HepG2 (cell line): ENCODE measurements around the gene CD177. TPM values are rescaled to one million over a fixed set of nuclear protein-coding genes. Genes with fewer than 3 reads are reported as not detected.
"Not testable (repeated sequence)": the region's sequence is repeated elsewhere in the genome, so short reads cannot be mapped to it uniquely, and the experiment has no call there.

Experiments
- ATAC-seq: fragments of 200-7000 bp; cut with Tn5 transposase; 3 replicates; pipeline ENCODE4 v1.9.1; 2020; ENCODE audit warnings: mild to moderate bottlenecking, moderate library complexity
- BruUV-seq: library from RNA; stranded (reverse); fragments of 400-500 nt; replicated peaks from 2 replicates; lab custom pipeline; 2021; lab: Mats Ljungman, UMichigan
- CTCF ChIA-PET: fragments of 300-600 bp; formaldehyde crosslinking; extraction: SDS; loops from one replicate; lab custom pipeline; 2021; ENCODE audit warnings: low total read pairs, inconsistent platforms, low intra/inter-chr PET ratio; lab: Yijun Ruan, JAX
- POLR2A ChIA-PET: fragments of 350-600 bp; sonication (Branson Sonifier 250); formaldehyde crosslinking; loops from one replicate; lab custom pipeline; 2020; ENCODE audit warnings: antibody characterized with exemption, inconsistent platforms; lab: Yijun Ruan, JAX
- DNase-seq: peaks from one replicate; pipeline ENCODE4 v3.0.0-alpha.2; 2015; ENCODE audit warnings: low spot score
- FAIRE-seq: peaks from 3 replicates; lab custom pipeline; 2011; peaks lifted over from hg19 to GRCh38; lab: Jason Lieb, UNC
- H2AFZ ChIP-seq: one replicate; pipeline ENCODE4 v1.6.1; 2011; ENCODE audit warnings: low read length, inconsistent platforms
- H3K27ac ChIP-seq: fragments of 300-600 bp; 3 replicates; pipeline ENCODE4 v1.8.0; 2011; ENCODE audit warnings: mixed run types, mild to moderate bottlenecking, mixed read lengths, low read length, inconsistent platforms; ENCODE audit not compliant: insufficient read depth; ENCODE audit errors: extremely low read length
- H3K27me3 ChIP-seq, 2 experiments: fragments of 200-600 bp in 1 of 2; 2 replicates in 1 of 2; 3 replicates in 1 of 2; pipeline versions ENCODE4 v1.6.0 to v1.8.0; 2011; ENCODE audit warnings: low read length in 2 of 2, mild to moderate bottlenecking in 2 of 2, moderate library complexity in 2 of 2, inconsistent platforms in 1 of 2; ENCODE audit not compliant: insufficient read depth in 2 of 2, control insufficient read depth in 1 of 2
- H3K36me3 ChIP-seq, 2 experiments: fragments of 200-600 bp in 1 of 2; replicated peaks in 1 of 2; 2 replicates in 1 of 2; 3 replicates in 1 of 2; pipeline versions ENCODE4 v1.5.1 to v1.8.0; 2011; ENCODE audit warnings: low read length in 2 of 2, inconsistent platforms in 1 of 2; ENCODE audit not compliant: insufficient read depth in 2 of 2, control insufficient read depth in 1 of 2
- H3K4me1 ChIP-seq: 2 replicates; pipeline ENCODE4 v1.5.1; 2012; ENCODE audit warnings: low read length, inconsistent platforms; ENCODE audit not compliant: insufficient read depth
- H3K4me2 ChIP-seq: 2 replicates; pipeline ENCODE4 v1.6.0; 2011; ENCODE audit warnings: low read depth, low read length, inconsistent platforms
- H3K4me3 ChIP-seq, 3 experiments: fragments of 200-600 bp in 1 of 3; sonication (generic), shearing (Covaris generic) in 1 of 3; replicated peaks in 1 of 3; 2 replicates each; pipeline ENCODE4 v1.5.1; 2011 to 2016; ENCODE audit warnings: low read length in 3 of 3, inconsistent platforms in 2 of 3, low read depth in 2 of 3, mild to moderate bottlenecking in 2 of 3, control low read depth in 1 of 3, mixed read lengths in 1 of 3; ENCODE audit not compliant: insufficient read depth in 1 of 3
- H3K79me2 ChIP-seq: one replicate; pipeline ENCODE4 v1.6.1; 2011; ENCODE audit warnings: low read length, inconsistent platforms; ENCODE audit not compliant: insufficient read depth
- H3K9ac ChIP-seq: 2 replicates; pipeline ENCODE4 v1.6.0; 2011; ENCODE audit warnings: mild to moderate bottlenecking, low read depth, low read length, inconsistent platforms; ENCODE audit not compliant: insufficient read depth
- H3K9me3 ChIP-seq: 2 replicates; pipeline ENCODE4 v1.5.1; 2012; ENCODE audit warnings: mild to moderate bottlenecking, low read length
- H4K20me1 ChIP-seq: 2 replicates; pipeline ENCODE4 v1.6.0; 2011; ENCODE audit warnings: inconsistent platforms, mild to moderate bottlenecking, low read length, moderate library complexity; ENCODE audit not compliant: insufficient read depth
- WGBS: methylation state at CpG from one replicate; pipeline ENCODE4 v1.1.6; 2017; ENCODE audit warnings: low lambda C conversion rate; 5-methylcytosine and 5-hydroxymethylcytosine counted together
- in situ Hi-C: cut with HindIII; loops from 2 replicates; pipeline ENCODE4 v1.10.0; 2017; ENCODE audit warnings: low pct_unique_long_range_greater_than_20kb; ENCODE audit not compliant: extremely low pct_ligation_motif_present
- intact Hi-C: fragments of 100-400 bp; cut with micrococcal nuclease; formaldehyde crosslinking; loops from one replicate; pipeline ENCODE4 v1.10.0; 2022; ENCODE audit not compliant: unreplicated experiment
- polyA plus RNA-seq, 8 experiments: library from polyadenylated mRNA; depleted of rRNA in 3 of 8; stranded (reverse) in 7 of 8; unstranded in 1 of 8; fragments of >200 nt; fragmentation: Illumina TruSeq in 4 of 8; extraction: Trizol in 4 of 8; gene quantifications; 2 replicates each; pipeline versions ENCODE4 v1.2.1 to v1.2.3, GENCODE V29; 2011 to 2016; ENCODE audit warnings: low read depth in 4 of 8, missing spikeins in 1 of 8, mixed read lengths in 1 of 8; ENCODE audit not compliant: insufficient read depth in 1 of 8
- total RNA-seq, 5 experiments: library from RNA; depleted of rRNA; stranded (reverse); fragments of >200 nt; fragmentation: Illumina TruSeq; extraction: Trizol; gene quantifications; 2 replicates each; pipeline ENCODE4 v1.2.3, GENCODE V29; 2016; ENCODE audit warnings: low read depth in 1 of 5

The CD177 gene
- total and polyA plus RNA-seq, 2 of the 13 experiments (the other 11 are each of a cell fraction or from before 2014, with no cell fraction given), result not detected

- BruUV-seq, H3K9me3 ChIP-seq, POLR2A ChIA-PET, ATAC-seq, H3K4me3 ChIP-seq, CTCF ChIA-PET, H2AFZ ChIP-seq, H4K20me1 ChIP-seq, DNase-seq, H3K36me3 ChIP-seq, H3K4me1 ChIP-seq, in situ Hi-C loops, H3K4me2 ChIP-seq, H3K79me2 ChIP-seq, FAIRE-seq, H3K9ac ChIP-seq, H3K27me3 ChIP-seq, intact Hi-C loops, H3K27ac ChIP-seq: not testable (repeated sequence)
- 2% methylated on average over 3 of the region's 3 CpGs for WGBS
Observed at GRCh38 chr19:43341098-43341497, 12.4 kb upstream of the CD177 start.

- H3K79me2 ChIP-seq, intact Hi-C loops, H3K9me3 ChIP-seq, H3K9ac ChIP-seq, H3K36me3 ChIP-seq, H3K27me3 ChIP-seq, H3K4me3 ChIP-seq, CTCF ChIA-PET, POLR2A ChIA-PET, H3K4me1 ChIP-seq, ATAC-seq, H3K4me2 ChIP-seq, H4K20me1 ChIP-seq, H3K27ac ChIP-seq, in situ Hi-C loops, FAIRE-seq, H2AFZ ChIP-seq, BruUV-seq: not testable (repeated sequence)
- WGBS, result 7% methylated on average over 8 of the region's 8 CpGs
- DNase-seq, result peak; percentile 14
Observed at GRCh38 chr19:43342104-43342503, 11.4 kb upstream of the CD177 start.

GRCh38 chr19:43344347-43344925 is 9.1 kb upstream of the CD177 start:
- 7% methylated on average over 16 of the region's 16 CpGs for WGBS
- H3K4me3 ChIP-seq, H3K9ac ChIP-seq, H3K36me3 ChIP-seq, in situ Hi-C loops, POLR2A ChIA-PET, FAIRE-seq, H3K4me2 ChIP-seq, BruUV-seq, ATAC-seq, DNase-seq, H3K79me2 ChIP-seq, H4K20me1 ChIP-seq, H3K9me3 ChIP-seq, intact Hi-C loops, H3K27ac ChIP-seq, H2AFZ ChIP-seq, CTCF ChIA-PET, H3K27me3 ChIP-seq, H3K4me1 ChIP-seq: not testable (repeated sequence)

- intact Hi-C loops, H3K9me3 ChIP-seq, H3K36me3 ChIP-seq, in situ Hi-C loops, H3K27ac ChIP-seq, ATAC-seq, H3K9ac ChIP-seq, H4K20me1 ChIP-seq, H3K4me2 ChIP-seq, CTCF ChIA-PET, FAIRE-seq, BruUV-seq, H3K4me3 ChIP-seq, H3K79me2 ChIP-seq, POLR2A ChIA-PET, DNase-seq, H3K4me1 ChIP-seq, H2AFZ ChIP-seq: not testable (repeated sequence)
- 55% methylated on average over 8 of the region's 8 CpGs for WGBS
- H3K27me3 ChIP-seq, result peaks cover 0 to 10% of the 10 kb centered on the region in 2 experiments; a peak in 1 of 5 replicates
Observed at GRCh38 chr19:43349813-43350212, 3.7 kb upstream of the CD177 start.
